ENCODE results near the gene SLC39A6.

Gene SLC39A6

GRCh38 chr18:36167692-36168218, 38.6 kb upstream of the SLC39A6 start:
- in situ Hi-C loops (cut with HindIII; ENCODE audit: low sequenced_read_pairs), result no loop called here
- no peak for TF ChIP-seq CTCF (IDR thresholded peaks at IDR 0.05; ENCODE audit: low read depth, low read length)
- no peak overlapping the region for H3K4me3 ChIP-seq (ENCODE audit: low read depth, low read length)
- no peak for DNase-seq (ENCODE audit: low read depth, low spot score)

GRCh38 chr18:36162981-36163380, 33.8 kb upstream of the SLC39A6 start:
- no peak for DNase-seq (ENCODE audit: low read depth, low spot score)
- in situ Hi-C loops (cut with HindIII; ENCODE audit: low sequenced_read_pairs), result no loop called here
- TF ChIP-seq CTCF (IDR thresholded peaks at IDR 0.05; ENCODE audit: low read depth, low read length), result no peak
- H3K4me3 ChIP-seq (ENCODE audit: low read depth, low read length), result no peak overlapping the region

- in situ Hi-C loops (cut with HindIII; ENCODE audit: low sequenced_read_pairs), result no loop called here
- no peak for DNase-seq (ENCODE audit: low read depth, low spot score)
- TF ChIP-seq CTCF (IDR thresholded peaks at IDR 0.05; ENCODE audit: low read depth, low read length), result no peak
- H3K4me3 ChIP-seq (ENCODE audit: low read depth, low read length), result no peak overlapping the region
Observed at GRCh38 chr18:36160959-36161371, 31.8 kb upstream of the SLC39A6 start.

- no peak overlapping the region for H3K4me3 ChIP-seq (ENCODE audit: low read depth, low read length)
- in situ Hi-C loops (cut with HindIII; ENCODE audit: low sequenced_read_pairs), result no loop called here
- no peak for TF ChIP-seq CTCF (IDR thresholded peaks at IDR 0.05; ENCODE audit: low read depth, low read length)
- DNase-seq (ENCODE audit: low read depth, low spot score), result peak; percentile 84
Observed at GRCh38 chr18:36158266-36158867, 29.2 kb upstream of the SLC39A6 start.

GRCh38 chr18:36157441-36157840, 28.3 kb upstream of the SLC39A6 start:
- no peak for TF ChIP-seq CTCF (IDR thresholded peaks at IDR 0.05; ENCODE audit: low read depth, low read length)
- no peak overlapping the region for H3K4me3 ChIP-seq (ENCODE audit: low read depth, low read length)
- DNase-seq (ENCODE audit: low read depth, low spot score), result peak; percentile 11
- in situ Hi-C loops (cut with HindIII; ENCODE audit: low sequenced_read_pairs), result no loop called here

- in situ Hi-C loops (cut with HindIII; ENCODE audit: low sequenced_read_pairs), result no loop called here
- DNase-seq (ENCODE audit: low read depth, low spot score), result no peak
- TF ChIP-seq CTCF (IDR thresholded peaks at IDR 0.05; ENCODE audit: low read depth, low read length), result no peak
- no peak overlapping the region for H3K4me3 ChIP-seq (ENCODE audit: low read depth, low read length)
Observed at GRCh38 chr18:36155851-36156757, 27.0 kb upstream of the SLC39A6 start.
